GM03348 (cell line): Measurements from ENCODE around the gene ITFG2.
A peak's percentile ranks its signal among the peaks of the same experiment; 100 is the strongest.

Experiments
- DNase-seq: peaks from one replicate; pipeline ENCODE4 v3.0.0; 2012; ENCODE audit warnings: low spot score

Gene ITFG2

GRCh38 chr12:2795291-2796186 is 16.9 kb upstream of the ITFG2 start:
- DNase-seq, result peak; percentile 96

DNA sequence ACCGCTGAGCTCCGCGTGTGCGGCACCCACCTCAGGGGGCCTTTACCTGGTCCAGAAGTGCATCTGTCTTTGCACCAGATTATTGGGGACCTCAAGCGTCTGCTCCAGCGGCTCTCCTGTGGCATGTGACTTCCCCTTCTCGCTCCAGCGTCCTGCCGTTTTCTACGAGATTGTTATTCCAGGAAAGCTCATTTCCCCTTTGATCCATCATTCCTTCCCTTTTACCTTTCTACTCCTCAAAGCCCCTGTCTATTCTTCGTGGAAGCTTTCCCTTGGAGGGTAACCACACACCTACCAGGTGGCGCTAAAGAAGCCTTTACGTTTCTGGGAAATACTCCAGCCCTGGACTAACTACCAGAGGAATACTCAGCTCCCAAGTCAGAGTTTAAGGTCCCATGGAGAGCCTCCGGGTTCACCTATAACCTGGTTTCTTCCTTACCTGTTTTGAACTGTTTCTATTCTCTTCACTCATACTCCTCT is 16.2 kb upstream of the ITFG2 start:
- DNase-seq, result no peak

DNA sequence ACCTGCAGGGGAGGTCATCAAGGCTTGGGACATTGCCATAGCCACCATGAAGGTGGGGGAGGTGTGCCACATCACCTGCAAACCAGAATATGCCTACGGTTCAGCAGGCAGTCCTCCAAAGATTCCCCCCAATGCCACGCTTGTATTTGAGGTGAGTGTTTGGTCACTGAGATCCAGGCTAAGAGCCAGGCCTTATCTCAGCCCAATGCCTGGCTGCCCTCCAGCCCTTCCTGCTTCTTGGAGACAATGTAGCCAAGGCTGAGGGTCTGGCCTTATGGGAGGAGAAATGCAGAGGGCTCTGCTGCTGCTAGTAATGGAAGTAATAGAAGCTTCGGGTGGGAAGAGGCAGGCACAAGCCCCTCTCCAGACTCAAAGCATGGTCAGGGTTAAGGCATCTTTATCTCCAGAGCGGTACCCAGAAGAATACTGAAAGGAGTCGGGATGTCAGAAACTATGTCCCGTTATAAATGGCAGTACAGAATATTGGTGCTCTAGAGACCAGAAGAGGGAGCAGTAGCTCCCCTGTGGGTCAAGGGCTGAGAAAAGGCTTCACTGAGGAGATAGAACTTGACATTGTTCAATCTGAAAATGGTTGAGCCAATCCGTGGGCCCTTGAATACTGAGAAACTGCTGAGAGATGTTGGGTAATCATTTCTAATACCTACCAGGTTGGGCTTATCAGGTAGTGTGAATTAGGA is 14.6 kb upstream of the ITFG2 start:
- DNase-seq, result no peak

- no peak for DNase-seq
Observed at GRCh38 chr12:2800046-2800570, 12.4 kb upstream of the ITFG2 start.

- no peak for DNase-seq
Observed at GRCh38 chr12:2801044-2801783, 11.3 kb upstream of the ITFG2 start.

DNA sequence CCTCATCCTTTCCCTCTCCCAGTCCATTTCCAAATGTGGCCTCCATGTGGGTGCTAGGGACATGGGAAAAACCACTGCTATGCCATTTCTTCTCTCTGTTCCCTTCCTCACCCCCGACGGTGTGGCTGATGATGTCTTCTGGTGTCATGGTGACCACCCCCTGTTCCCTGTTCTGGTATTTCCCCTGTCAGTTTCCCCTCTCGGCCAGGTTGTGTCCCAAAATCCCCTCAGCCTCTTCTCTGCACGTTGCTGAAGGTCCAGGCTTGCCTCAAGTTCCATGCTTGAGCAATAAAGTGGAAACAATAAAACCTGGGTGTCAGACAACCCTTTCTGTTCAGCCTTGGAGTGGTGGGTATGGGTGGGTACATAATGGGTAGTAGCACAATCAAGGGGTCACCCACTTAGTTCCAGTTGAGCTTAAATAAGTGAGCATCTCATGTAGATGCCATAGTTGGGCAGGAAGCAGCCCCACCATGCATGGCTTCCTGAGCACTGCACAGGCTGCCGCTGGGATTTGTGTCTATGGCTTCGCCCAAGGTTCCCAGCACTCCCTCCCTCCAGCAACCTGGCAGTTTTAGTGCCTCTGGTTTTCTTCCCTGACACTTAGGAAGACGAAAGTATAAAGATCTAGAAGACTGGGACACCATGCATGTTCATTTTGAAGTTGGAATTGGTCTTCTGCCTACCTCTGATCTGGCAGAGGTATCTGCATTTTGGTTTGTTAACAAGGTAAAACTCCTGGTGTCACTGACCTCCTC is 8.7 kb upstream of the ITFG2 start:
- DNase-seq, result no peak

- DNase-seq, result peak; percentile 71
Observed at GRCh38 chr12:2804393-2805142, 7.9 kb upstream of the ITFG2 start.

- DNase-seq, result peak; percentile 41
Observed at GRCh38 chr12:2805143-2805520, 7.3 kb upstream of the ITFG2 start.

GRCh38 chr12:2806700-2807099 is 5.8 kb upstream of the ITFG2 start:
- DNase-seq, result no peak

GRCh38 chr12:2811801-2812200 is 667 bp upstream of the ITFG2 start:
- no peak for DNase-seq

- peak; percentile 80 for DNase-seq
Observed at GRCh38 chr12:2813214-2814185, 1.0 kb downstream of the ITFG2 start.

DNA sequence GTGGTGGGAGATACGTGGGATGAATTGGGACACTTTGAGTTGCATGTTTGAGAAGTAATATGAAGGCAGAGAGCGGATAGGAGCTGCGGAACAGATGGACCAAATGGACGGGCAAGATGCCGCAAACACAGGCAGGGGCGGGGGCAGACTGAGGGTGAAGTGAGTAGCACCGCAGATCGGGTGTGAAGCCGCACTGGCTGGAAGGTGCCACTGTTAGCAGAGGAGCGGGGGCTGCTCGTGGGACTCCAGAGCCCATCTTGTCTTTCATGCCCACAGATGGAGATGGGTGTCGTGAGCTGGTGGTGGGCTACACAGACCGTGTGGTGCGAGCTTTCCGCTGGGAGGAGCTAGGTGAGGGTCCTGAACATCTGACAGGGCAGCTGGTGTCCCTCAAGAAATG is 7.3 kb downstream of the ITFG2 start:
- no peak for DNase-seq

DNA sequence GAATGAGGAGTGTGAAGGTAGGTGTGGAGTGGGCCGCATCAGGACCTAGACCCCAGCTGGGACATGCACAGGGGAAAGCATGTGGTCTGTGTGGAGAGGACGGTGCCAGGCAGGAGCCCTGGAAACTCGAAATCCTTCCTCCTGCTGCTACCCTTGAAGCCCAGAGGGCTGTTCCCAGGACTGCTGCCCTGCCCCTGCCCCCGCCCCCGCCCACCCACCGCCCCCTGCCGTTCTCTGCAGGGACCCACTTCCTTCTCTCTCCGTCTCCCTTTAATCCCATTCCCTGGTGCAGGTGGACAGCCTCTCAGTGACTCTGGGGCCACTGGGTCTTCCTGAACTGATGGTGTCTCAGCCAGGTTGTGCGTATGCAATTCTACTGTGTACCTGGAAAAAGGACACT is 8.0 kb downstream of the ITFG2 start:
- no peak for DNase-seq

DNA sequence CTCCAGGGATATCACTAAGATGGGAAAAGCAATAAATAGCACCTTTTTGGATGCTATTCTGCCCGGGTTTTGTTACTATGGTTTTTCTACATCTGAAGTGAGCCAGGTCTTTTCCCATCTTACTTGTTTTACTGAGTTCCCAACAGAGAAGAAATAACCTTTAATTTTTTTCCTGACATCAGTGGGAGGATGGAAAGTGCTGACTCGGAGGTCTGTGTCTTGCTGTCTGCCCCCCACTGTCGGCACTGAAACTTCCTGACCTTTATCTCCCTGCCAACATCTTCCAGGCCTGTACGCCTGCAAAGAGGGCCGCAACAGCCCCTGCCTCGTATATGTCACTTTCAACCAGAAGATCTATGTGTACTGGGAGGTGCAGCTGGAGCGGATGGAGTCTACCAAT is 11.0 kb downstream of the ITFG2 start:
- DNase-seq, result no peak

DNA sequence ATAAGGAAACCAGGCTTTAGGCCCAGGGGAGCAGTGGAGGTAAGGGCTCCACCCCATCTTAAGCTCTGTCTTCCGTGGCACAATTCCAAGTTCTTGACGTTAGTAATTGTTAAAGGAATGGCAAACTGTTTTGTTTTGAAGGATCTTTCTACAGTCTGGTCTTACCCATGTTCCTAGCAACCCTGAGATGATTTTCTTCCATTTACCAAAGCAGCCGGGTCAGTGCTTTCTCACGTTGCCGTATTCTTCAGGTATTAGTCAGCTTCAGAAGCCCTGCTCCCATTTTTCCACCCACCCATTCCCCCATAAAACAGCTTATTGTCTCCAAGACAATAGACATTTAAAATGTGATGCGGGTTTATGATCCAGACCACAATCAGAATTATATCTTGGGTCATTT is 12.1 kb downstream of the ITFG2 start:
- DNase-seq, result no peak

GRCh38 chr12:2825132-2825531 is 12.7 kb downstream of the ITFG2 start:
- DNase-seq, result no peak

- DNase-seq, result no peak
Observed at GRCh38 chr12:2826036-2826435, 13.6 kb downstream of the ITFG2 start.

- DNase-seq, result no peak
Observed at GRCh38 chr12:2826721-2827515, 14.4 kb downstream of the ITFG2 start.

- no peak for DNase-seq
Observed at GRCh38 chr12:2829275-2829674, 16.8 kb downstream of the ITFG2 start.
